ENCODE results near the gene PAK4. TPM values are rescaled to one million over a fixed set of nuclear protein-coding genes. Genes with fewer than 3 reads are reported as not detected.
A peak's percentile ranks its signal among the peaks of the same experiment; 100 is the strongest.

PAK4 gene
- total and polyA plus RNA-seq, 2 of the 13 experiments (the other 11 are each of a cell fraction or from before 2014, with no cell fraction given), result 9.5 to 17.8 TPM

DNA sequence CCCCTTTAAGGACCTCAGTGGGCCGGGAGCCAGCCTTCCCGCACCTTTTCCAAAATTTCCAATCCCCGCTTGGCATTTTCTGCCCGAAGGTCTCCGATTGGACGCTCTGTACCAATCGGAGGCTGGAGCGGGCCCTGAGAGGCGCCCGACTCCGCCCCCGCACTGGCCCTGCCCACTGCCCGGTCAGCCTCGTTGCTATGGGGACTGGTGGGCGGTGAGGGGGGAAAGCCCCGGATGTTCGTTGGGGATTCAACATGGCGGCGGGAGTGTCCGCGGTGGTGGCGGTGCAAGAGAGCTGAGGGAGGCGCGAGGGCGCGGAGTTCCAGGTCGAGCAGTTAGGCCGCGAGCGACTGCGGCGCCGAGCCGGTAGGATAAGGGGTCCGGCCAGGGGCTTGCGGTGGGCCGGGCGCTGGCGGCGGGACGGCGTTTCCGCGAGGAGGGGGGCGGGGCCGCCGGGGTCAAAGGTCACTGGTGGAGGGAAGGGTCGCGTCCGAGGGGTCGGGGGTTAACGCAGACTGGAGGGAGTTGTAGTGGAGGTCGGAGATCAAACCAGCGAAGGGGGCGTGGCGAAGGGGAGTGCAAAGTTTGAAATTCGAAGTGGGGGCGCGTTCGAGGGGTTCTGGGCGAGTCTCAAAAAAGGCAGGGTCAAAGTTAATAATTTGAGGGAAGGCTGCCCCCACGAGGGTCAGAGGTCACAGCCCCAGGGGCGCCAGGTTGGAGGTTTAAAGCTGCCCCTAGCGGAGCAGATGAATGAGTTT is at the start of gene PAK4 (continued):
- TF ChIP-seq POLR2AphosphoS5 (IDR thresholded peaks at IDR 0.05; ENCODE audit: low read depth, low read length), result peak; percentile 67; the same call in 1 of the 2 replicates
- TF ChIP-seq NFYC (CRISPR knock-in tag; IDR thresholded peaks at IDR 0.05), result peak; percentile 90
- peak; percentile 77 for TF ChIP-seq HNF4A (CRISPR knock-in tag; IDR thresholded peaks at IDR 0.05)
- TF ChIP-seq MYC (CRISPR knock-in tag; IDR thresholded peaks at IDR 0.05; ENCODE audit: borderline replicate concordance), result peak; percentile 67; the same call in 1 of the 2 replicates
- peak; percentile 84; the same call in 1 of the 2 replicates for TF ChIP-seq ZNF563 (CRISPR knock-in tag; IDR thresholded peaks at IDR 0.05)
- TF ChIP-seq PPARG (CRISPR knock-in tag; conservative IDR thresholded peaks at IDR 0.05), result 0 out of 2 replicates have a peak, but pooled peaks have one; percentile 26
- no peak for TF ChIP-seq NCOA5 (CRISPR knock-in tag; IDR thresholded peaks at IDR 0.05)
- TF ChIP-seq ZNF639 (CRISPR knock-in tag; conservative IDR thresholded peaks at IDR 0.05), result 0 out of 2 replicates have a peak, but pooled peaks have one; percentile 60
- TF ChIP-seq, protein P1, sequence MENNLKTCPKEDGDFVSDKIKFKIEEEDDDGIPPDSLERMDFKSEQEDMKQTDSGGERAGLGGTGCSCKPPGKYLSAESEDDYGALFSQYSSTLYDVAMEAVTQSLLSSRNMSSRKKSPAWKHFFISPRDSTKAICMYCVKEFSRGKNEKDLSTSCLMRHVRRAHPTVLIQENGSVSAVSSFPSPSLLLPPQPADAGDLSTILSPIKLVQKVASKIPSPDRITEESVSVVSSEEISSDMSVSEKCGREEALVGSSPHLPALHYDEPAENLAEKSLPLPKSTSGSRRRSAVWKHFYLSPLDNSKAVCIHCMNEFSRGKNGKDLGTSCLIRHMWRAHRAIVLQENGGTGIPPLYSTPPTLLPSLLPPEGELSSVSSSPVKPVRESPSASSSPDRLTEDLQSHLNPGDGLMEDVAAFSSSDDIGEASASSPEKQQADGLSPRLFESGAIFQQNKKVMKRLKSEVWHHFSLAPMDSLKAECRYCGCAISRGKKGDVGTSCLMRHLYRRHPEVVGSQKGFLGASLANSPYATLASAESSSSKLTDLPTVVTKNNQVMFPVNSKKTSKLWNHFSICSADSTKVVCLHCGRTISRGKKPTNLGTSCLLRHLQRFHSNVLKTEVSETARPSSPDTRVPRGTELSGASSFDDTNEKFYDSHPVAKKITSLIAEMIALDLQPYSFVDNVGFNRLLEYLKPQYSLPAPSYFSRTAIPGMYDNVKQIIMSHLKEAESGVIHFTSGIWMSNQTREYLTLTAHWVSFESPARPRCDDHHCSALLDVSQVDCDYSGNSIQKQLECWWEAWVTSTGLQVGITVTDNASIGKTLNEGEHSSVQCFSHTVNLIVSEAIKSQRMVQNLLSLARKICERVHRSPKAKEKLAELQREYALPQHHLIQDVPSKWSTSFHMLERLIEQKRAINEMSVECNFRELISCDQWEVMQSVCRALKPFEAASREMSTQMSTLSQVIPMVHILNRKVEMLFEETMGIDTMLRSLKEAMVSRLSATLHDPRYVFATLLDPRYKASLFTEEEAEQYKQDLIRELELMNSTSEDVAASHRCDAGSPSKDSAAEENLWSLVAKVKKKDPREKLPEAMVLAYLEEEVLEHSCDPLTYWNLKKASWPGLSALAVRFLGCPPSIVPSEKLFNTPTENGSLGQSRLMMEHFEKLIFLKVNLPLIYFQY (CRISPR knock-in tag; IDR thresholded peaks at IDR 0.05; ENCODE audit: borderline replicate concordance), result no peak; the same call in 1 of the 2 replicates
- peak; percentile 43 for TF ChIP-seq PHF20 (CRISPR knock-in tag; IDR thresholded peaks at IDR 0.05)
- peak; percentile 62; the same call in 1 of the 2 replicates for TF ChIP-seq ELF4 (CRISPR knock-in tag; IDR thresholded peaks at IDR 0.05; ENCODE audit: borderline replicate concordance)
- 0 out of 2 replicates have a peak, but pooled peaks have one; percentile 38 for TF ChIP-seq KLF15 (CRISPR knock-in tag; IDR thresholded peaks at IDR 0.05; ENCODE audit: borderline replicate concordance)
- peak; percentile 72 for TF ChIP-seq ZNF574 (CRISPR knock-in tag; IDR thresholded peaks at IDR 0.05)
- 0 out of 2 replicates have a peak, but pooled peaks have one; percentile 10 for TF ChIP-seq ZNF121 (CRISPR knock-in tag; IDR thresholded peaks at IDR 0.05)
- TF ChIP-seq MED13 (CRISPR knock-in tag; IDR thresholded peaks at IDR 0.05), result peak; percentile 69; the same call in 1 of the 2 replicates
- TF ChIP-seq GATA4 (IDR thresholded peaks at IDR 0.05; ENCODE audit: borderline replicate concordance, low read depth), result no peak
- peak; percentile 53 to 81; a peak in 2 of 4 replicates for TF ChIP-seq POLR2A (IDR thresholded peaks at IDR 0.05; ENCODE audit: insufficient read depth in 1 of 2, low read depth in 2 of 2, low read length in 2 of 2)
- TF ChIP-seq KMT2A (CRISPR knock-in tag; IDR thresholded peaks at IDR 0.05), result no peak
- TF ChIP-seq DMAP1 (CRISPR knock-in tag; IDR thresholded peaks at IDR 0.05), result peak; percentile 73; the same call in 1 of the 2 replicates
- TF ChIP-seq ARNTL (CRISPR knock-in tag; IDR thresholded peaks at IDR 0.05), result no peak

All from HepG2 (cell line).